Measurements from ENCODE around the gene NFIB.

Gene NFIB

DNA sequence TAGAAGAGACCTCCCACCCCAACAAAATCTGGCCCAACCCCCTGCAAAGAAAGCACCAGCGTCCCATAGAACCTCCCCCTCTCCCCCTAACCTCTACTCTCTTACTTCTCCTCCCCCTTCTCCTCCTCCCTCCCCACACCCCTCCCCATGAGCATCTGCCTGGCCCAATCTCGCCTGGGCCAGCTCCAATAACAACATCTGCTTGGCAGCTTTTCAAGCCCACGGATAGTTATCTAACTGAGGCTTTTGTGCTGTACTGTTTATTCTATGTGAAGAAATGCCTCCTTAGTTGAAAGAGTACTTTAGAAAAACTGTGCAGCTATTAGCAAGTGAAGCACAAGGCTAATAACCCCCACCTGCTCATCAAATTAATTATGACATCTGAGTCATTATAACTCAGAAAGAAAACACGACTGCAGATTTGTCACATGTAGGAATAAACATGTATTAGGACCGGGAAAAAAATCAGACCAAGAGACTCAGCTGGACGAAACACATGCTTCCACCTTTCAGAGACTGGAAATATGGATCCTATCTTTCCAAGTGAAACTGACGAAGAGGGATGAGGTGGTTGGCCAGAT, 42.8 kb downstream of the NFIB start:
- DNase-seq = no peak

DNA sequence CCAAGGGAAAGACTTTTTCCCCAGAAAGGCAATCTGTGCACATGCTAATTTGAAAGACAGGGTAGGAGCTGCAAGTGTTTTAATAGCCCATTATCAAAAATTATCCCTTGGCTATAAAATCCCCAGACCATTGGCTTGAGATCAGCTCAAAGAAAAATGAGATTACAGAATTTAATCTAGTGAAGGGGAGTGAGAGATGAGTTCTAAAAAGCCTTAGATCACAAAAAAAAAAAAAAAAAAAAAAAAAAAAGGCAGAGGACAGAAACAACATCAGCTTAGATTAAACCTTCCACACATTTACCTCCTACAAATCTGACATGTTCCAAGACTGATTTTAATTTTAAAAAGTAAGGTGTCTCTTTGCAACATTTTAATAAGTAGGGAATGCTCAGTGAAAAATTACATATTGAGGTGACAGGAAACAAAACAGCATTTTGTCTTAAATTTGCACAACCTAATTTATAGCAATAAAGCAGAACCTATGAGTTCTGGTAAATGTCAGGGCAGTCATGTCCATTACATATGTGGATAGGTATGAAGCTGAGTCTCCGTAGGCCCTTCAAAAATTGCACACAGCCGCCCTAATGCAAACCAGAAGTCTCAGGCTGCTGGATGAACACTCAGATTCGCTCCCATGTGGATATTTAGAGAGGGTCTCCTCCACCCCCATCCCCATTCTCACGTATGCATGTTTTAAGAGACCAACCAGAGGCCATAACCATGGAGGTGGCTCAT, 43.4 kb downstream of the NFIB start:
- no peak for DNase-seq

GRCh38 chr9:14269916-14270315, 44.0 kb downstream of the NFIB start:
- no peak for DNase-seq

DNA sequence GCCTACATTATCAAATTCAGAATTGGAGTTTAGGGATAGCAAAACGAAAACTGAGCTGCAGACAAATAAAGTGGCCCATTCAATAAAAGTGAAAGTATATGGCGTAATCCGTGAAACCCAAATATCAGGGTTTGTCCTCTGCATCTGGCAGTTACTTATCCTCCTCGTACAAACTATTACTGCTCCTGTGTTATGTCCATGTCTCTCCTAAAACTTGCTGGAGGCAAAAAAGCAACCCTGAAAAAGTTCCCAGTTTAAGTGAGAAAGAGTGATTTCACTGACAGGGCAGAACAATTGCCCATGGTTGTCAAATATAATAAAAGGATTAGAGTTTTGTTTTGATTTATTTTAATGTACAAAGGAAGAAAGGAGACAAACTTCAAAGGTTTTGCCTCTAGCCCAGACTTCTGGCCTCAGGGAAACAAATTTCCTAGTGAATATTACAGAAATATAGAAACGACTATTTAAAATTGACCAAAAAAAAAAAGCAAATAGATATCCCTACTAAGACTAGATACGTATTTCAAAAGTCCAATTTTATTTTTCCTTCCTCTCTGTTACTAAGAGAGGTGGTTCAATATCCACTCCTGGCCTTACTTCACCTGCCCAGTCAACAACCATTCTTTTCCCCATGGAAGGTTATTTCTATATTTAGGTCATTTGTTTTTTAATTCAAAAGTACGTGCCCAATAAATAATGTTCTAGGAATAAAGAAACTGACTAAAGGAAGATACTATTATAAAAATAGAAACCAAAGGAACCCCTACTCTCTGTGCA, 50.0 kb downstream of the NFIB start:
- DNase-seq = no peak

- no peak for DNase-seq
Observed at GRCh38 chr9:14262827-14263226, 51.1 kb downstream of the NFIB start.

- DNase-seq = no peak
Observed at GRCh38 chr9:14261616-14262015, 52.3 kb downstream of the NFIB start.

- DNase-seq = no peak
Observed at GRCh38 chr9:14260101-14260500, 53.8 kb downstream of the NFIB start.

DNA sequence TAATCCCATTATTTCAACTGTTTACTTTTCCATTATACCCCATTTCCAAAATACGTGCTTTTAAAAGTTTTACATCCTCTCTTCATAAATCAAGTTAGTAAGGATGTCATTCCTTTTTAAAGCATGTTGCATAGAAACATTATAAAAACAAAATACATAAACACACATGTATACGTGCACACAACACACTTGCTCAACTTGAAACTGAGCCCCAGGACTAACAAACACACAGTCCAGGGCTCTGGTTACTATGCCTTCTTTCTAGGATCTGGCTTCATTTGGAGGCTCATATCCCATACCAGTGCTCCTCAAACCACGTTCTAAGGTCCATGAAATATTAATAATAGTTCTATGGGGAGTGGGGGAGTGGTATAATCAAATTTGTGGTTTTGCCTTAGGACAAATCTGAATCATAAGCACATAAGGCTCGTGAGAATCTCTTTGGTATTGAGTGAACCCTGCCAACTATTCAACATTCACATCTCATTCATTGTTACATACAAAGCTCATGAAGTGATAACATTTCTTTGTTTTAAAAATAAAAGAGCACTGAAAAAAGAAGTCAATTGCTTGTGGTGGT, 55.2 kb downstream of the NFIB start:
- DNase-seq = no peak

DNA sequence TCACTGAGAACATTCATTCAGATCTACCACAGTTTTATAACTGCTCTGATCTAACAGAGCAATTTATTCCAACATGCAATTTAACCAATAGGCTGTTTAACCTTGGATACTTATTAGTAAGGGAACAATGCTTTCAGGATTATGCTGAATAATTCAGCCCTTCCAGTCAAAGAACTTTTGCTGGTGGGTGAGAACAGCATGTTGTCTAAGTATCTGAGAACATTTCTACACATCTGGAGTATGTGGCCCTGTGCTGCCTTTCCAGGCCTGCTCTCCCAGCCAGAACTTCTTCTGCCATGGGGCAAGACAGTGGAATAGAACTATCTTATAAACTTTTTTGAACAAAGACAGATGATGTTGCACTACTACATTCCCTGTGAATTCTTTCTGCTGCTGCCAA, 55.8 kb downstream of the NFIB start:
- DNase-seq = no peak

GRCh38 chr9:14256588-14256987, 57.4 kb downstream of the NFIB start:
- no peak for DNase-seq

DNA sequence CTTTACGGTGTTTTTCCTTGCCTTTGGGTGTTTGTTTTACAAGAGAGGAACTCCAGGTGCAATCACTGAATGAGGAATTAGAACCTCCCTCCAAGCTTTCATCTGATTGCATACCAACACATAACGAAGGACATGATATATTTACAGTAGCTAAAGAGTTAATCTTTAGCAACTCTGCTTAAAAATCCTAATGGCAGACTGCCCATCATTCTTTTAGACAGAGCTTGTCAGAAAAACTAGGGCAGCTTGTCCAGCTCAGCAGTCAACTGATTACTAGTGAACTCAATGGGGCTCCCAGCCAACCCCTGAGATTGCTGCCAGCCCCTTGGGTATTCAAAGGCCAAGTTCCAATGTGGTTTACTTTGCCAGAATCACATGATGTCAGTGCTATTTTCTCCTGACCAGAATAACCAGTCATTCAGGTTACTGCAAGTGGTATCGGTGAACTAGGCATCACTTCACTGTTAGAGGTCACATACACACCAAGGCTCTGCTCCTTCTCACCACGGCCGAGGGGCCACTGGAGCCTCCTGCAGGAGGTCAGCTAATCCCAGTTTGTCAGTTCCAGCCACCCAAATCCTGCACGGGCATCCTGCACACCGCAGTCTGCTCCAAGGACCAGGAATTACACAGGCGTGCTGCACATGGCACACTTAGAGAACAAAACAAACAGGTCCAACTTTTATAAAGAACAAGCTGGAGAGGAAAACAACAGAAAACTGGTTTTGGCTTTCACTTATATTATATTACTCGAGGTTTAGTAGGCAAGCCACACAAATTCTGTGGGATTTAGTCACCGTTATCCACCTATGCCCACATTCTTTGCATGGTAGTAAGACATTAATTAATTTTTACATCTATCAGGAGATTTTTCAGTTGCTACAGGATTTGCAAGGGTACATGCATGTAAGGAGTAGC, 62.5 kb downstream of the NFIB start:
- DNase-seq = no peak

DNA sequence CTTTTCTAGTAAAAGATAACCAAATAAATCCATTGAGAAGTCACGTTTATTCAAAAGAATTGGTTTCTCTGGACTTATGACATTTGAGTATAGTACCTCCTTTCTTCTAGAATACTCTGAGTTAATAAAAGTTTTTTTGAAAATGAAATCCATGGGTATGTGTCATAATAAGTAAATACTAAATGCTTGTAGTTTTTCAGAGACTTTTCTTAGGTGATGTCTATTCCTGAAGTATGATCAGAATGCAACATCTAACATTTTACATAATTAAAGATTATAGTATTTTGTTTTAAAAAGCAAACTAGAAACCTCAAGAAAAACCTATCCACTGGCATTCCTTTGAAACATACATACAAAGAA, 63.2 kb downstream of the NFIB start:
- DNase-seq = no peak

DNA sequence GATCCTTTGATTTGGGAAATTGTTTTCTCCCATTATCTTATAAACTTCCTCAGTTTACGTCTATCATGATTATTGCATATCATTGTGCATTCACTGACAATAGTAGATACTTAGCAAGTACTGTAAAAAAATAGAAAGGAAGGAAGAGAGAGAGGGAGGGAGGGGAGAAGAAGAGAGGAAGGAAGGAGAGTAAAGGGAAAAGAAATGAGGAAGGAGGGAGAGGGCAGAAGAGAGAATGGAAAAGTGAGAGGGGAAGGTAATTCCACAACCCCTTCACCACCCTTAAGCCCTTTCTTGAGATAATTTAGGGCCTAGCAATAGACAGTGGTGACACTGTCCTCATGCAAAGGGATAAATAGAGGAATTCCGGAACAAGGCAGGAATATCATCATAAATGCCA, 64.4 kb downstream of the NFIB start:
- no peak for DNase-seq

DNA sequence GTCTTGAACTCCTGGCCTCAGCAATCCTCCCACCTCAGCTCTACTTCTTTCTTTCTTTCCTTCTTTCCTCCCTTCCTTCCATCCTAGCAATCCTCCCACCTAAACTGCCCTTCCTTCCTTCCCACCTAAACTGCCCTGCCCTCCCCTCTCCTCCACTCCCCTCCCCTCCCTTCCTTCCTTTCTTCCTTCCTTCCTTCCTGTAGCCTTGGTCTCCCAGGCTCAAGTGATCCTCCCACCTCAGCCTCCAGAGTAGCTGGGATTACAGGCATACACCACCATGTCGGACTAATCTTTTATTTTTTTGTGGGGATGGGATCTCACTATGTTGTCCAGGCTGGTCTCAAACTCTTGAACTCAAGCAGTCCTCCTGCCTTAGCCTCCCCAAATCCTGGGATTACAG, 65.8 kb downstream of the NFIB start:
- DNase-seq = no peak

GRCh38 chr9:14247577-14247976, 66.4 kb downstream of the NFIB start:
- no peak for DNase-seq

- no peak for DNase-seq
Observed at GRCh38 chr9:14246951-14247350, 67.0 kb downstream of the NFIB start.

- DNase-seq = no peak
Observed at GRCh38 chr9:14245901-14246525, 67.9 kb downstream of the NFIB start.

GRCh38 chr9:14243514-14244042, 70.4 kb downstream of the NFIB start:
- DNase-seq = no peak

DNA sequence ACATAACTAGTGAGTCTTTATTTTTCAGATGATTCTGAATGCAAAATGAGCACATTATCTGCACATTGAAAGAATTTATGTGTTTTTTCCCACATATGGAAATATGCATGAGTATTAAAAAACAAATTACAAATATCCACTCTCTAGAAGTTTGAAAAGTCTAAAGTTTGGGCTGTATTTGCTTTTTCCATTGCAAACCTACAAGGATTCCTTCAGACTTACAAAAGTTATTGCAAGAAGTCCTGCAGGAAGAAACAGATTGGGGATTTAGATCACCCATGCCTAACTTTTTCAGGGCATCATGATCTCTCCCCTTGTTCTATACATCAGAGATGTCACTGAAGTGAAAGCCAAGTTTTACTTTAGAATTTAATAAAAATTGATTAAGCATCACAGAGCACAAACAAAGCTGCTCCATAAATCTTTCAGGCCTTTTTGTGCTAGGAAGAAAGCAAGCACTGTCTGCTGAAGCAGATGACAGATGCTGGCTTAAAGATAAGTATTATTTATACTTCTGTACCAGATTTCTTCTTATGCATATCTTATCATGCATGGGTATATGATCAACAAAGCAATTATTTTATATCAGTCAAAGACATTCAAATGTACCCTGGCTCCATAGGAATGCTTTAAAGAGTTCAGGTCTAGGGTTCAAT, 71.7 kb downstream of the NFIB start:
- no peak for DNase-seq

DNA sequence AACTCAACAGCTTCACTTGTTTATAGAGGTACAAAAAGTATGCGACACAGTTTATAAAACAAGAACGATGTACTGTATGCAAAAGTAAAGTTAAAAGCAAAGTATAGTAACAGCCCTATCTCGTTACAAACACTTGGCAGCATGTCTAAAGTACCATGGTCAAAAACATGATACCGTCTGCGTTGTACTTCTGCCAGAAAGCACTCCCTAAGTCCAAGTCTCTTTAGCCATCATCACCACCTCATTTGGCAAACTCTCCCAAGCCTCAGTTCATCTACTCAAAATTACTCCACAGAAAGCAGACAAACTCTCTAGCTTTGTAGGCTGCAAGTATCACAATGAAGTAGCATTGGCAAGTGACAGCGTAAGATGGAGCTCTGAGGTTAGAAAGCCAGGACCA, 73.4 kb downstream of the NFIB start:
- DNase-seq = no peak

- DNase-seq = no peak
Observed at GRCh38 chr9:14238518-14238917, 75.4 kb downstream of the NFIB start.

GRCh38 chr9:14238079-14238478, 75.9 kb downstream of the NFIB start:
- no peak for DNase-seq

All from activated CD4-positive, alpha-beta T cell treated with anti-CD3 and anti-CD28 coated beads for 48 hours (primary cell).